ENCODE results near the gene MAPKAP1.

GRCh38 chr9:125492719-125493118, 214.3 kb downstream of the MAPKAP1 start:
- TF ChIP-seq EZH2 (IDR thresholded peaks at IDR 0.05) (no peak), POLR2AphosphoS5 (IDR thresholded peaks at IDR 0.05; ENCODE audit: borderline replicate concordance, low read depth, low read length) (no peak)
